Measurements from ENCODE around the gene GALNT6. TPM values are rescaled to one million over a fixed set of nuclear protein-coding genes. Genes with fewer than 3 reads are reported as not detected.

GALNT6 gene
- total RNA-seq, 1 experiment from 2014 or later: 9.8 TPM

DNA sequence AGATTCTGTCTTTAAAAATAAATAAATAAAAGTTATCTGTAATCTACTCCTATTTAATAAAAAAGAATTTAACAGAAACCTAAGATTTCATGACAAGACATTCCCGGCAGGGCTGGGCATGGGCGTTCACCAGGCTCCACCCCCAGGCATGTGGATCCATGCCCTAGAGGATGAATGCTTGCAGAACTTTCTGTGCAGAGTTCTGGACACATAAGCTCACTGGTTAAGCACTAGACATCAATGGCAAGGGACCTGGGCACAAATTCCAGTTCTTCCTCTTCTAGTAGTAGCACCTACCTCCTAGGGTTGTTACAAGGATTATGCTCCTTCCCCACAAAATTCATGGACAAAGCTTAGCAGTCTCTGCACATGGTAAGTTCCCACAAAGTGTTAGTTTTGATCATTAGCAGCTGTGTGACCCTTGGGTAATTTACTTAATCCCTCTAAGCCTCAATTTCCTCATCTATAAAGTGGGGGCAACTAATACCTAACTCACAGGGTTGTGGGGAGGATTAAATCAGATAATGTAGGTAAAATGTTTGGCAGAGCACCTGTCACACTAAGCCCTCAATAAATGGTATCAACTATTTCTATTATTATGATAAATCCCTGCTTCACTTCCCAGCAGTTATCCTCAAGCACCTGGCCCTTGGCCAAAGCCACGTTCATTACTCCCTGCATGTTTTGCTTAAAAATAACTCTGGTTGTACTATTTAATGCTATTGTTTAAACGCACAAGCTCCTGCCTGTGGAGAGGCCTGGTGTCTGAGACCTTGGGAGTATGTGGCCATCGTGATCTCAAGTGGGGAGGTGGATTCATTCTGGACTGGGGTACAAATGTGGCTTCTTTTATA, 9.8 kb downstream of the GALNT6 start:
- H3K4me2 ChIP-seq (ENCODE audit: insufficient read depth, insufficient read length, low read length): no peak overlapping the region
- no peak overlapping the region for H2AK5ac ChIP-seq (ENCODE audit: insufficient read length, low read length)

More for the DNA sequence above, 9.8 kb downstream of the GALNT6 start:
- Histone ChIP-seq H2BK15ac (ENCODE audit: low read depth, low read length) (no peak overlapping the region), H2BK120ac (ENCODE audit: low read depth, low read length, poor library complexity, severe bottlenecking) (no peak overlapping the region), H3K27me3 (ENCODE audit: insufficient read depth, low read length) (no peaks in the 10 kb centered on the region), H4K91ac (ENCODE audit: insufficient read length, low read depth, low read length) (no peak overlapping the region), H3K9ac (ENCODE audit: extremely low read depth, insufficient read length, low read length) (no peak overlapping the region), H2BK5ac (ENCODE audit: insufficient read length, low read length) (no peak overlapping the region), H3K14ac (ENCODE audit: insufficient read depth, low read length) (no peak overlapping the region), H4K20me1 (ENCODE audit: control insufficient read depth, insufficient read depth, insufficient read length) (no peaks in the 10 kb centered on the region), H2AFZ (ENCODE audit: low read length) (no peak overlapping the region), H3K27ac (ENCODE audit: insufficient read length, low read depth, low read length) (no peak overlapping the region), H3K4ac (ENCODE audit: low read depth, low read length) (no peak overlapping the region), H3T11ph (ENCODE audit: low read length) (no peak overlapping the region), H4K5ac (ENCODE audit: insufficient read length, low read depth, low read length) (no peak overlapping the region), H2BK20ac (ENCODE audit: low read depth, low read length, poor library complexity, severe bottlenecking) (no peak overlapping the region), H3K23ac (ENCODE audit: insufficient read length, low read depth, low read length) (no peak overlapping the region), H3K18ac (ENCODE audit: insufficient read length, low read depth, low read length) (no peak overlapping the region), H3K56ac (ENCODE audit: insufficient read length, low read depth, low read length) (no peak overlapping the region), H3K79me2 (ENCODE audit: insufficient read depth, low read length) (no peaks in the 10 kb centered on the region), H3K9me3 (ENCODE audit: control insufficient read depth, low read depth, low read length) (no peaks in the 10 kb centered on the region), H4K8ac (replicated peaks; ENCODE audit: insufficient read length, low read depth, low read length) (no peak overlapping the region), H3K79me1 (ENCODE audit: insufficient read depth, low read depth, low read length, poor library complexity, severe bottlenecking) (no peaks in the 10 kb centered on the region), H2BK12ac (ENCODE audit: insufficient read length, low read depth, low read length) (no peak overlapping the region), H3K4me1 (ENCODE audit: insufficient read depth, low read length) (peaks cover 15% of the 10 kb centered on the region), H3K23me2 (ENCODE audit: insufficient read length, low read depth, low read length, poor library complexity, severe bottlenecking) (peaks cover 2% of the 10 kb centered on the region)
- Mint-ChIP-seq H3K4me3 (peak overlapping the region in 1 of 2 experiments; percentile 2; a peak in 1 of 5 replicates), H3K9me3 (no peaks in the 10 kb centered on the region), H3K36me3 (ENCODE audit: insufficient read depth in 1 of 3, low read depth in 3 of 3) (peaks cover 1 to 41% (median 40%) of the 10 kb centered on the region in 3 experiments; a peak in 6 of 7 replicates), H3K4me1 (peaks cover 34% of the 10 kb centered on the region in 2 experiments), H3K27ac (peak overlapping the region; percentile 27 to 73 (median 56); a peak in 6 of 7 replicates), H3K27me3 (ENCODE audit: low read depth) (no peaks in the 10 kb centered on the region)
- DNase-seq: no peak
- TF ChIP-seq, protein P1, sequence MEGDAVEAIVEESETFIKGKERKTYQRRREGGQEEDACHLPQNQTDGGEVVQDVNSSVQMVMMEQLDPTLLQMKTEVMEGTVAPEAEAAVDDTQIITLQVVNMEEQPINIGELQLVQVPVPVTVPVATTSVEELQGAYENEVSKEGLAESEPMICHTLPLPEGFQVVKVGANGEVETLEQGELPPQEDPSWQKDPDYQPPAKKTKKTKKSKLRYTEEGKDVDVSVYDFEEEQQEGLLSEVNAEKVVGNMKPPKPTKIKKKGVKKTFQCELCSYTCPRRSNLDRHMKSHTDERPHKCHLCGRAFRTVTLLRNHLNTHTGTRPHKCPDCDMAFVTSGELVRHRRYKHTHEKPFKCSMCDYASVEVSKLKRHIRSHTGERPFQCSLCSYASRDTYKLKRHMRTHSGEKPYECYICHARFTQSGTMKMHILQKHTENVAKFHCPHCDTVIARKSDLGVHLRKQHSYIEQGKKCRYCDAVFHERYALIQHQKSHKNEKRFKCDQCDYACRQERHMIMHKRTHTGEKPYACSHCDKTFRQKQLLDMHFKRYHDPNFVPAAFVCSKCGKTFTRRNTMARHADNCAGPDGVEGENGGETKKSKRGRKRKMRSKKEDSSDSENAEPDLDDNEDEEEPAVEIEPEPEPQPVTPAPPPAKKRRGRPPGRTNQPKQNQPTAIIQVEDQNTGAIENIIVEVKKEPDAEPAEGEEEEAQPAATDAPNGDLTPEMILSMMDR (conservative IDR thresholded peaks at IDR 0.05): no peak
- WGBS (ENCODE audit: extremely low coverage, insufficient read length, low lambda C conversion rate): no CpG with 5 or more reads among the region's 5 CpGs

All from H9 (cell line).